Esophagus squamous epithelium (tissue), 5 donors: Measurements from ENCODE around the gene OCA2. TPM values are rescaled to one million over a fixed set of nuclear protein-coding genes. Genes with fewer than 3 reads are reported as not detected.

Experiments
- DNase-seq: peaks from one replicate; lab custom pipeline; 2025; lab: John Stamatoyannopoulos, UW
- H3K27ac ChIP-seq, 4 donors: fragments of 200-600 bp; sonication (generic); one replicate each; pipeline ENCODE4 v1.5.1; 2016 to 2019; ENCODE audit warnings: mild to moderate bottlenecking in 1 of 4
- H3K27me3 ChIP-seq, 4 donors: fragments of 200-600 bp; sonication (generic); 1 replicate in 3 of 4; 2 replicates in 1 of 4; pipeline versions ENCODE4 v1.5.1 to v1.6.0; 2017 to 2021; ENCODE audit warnings: antibody characterized with exemption in 1 of 4
- H3K36me3 ChIP-seq, 3 donors: fragments of 200-600 bp; sonication (generic); one replicate each; pipeline ENCODE4 v1.5.1; 2016 to 2019
- H3K4me1 ChIP-seq, 3 donors: fragments of 200-600 bp; sonication (generic); one replicate each; pipeline ENCODE4 v1.5.1; 2017 to 2019
- H3K4me3 ChIP-seq, 4 donors: fragments of 200-600 bp; sonication (generic); 1 replicate in 3 of 4; 2 replicates in 1 of 4; pipeline ENCODE4 v1.5.1; 2016 to 2019; ENCODE audit warnings: mild to moderate bottlenecking in 2 of 4, moderate library complexity in 1 of 4
- H3K9me3 ChIP-seq, 3 donors: fragments of 200-600 bp; sonication (generic); one replicate each; pipeline ENCODE4 v1.5.1; 2016 to 2019
- CTCF ChIP-seq, 6 experiments: fragments of 450-650 bp in 4 of 6; fragments of 200-600 bp in 2 of 6; sonication (generic) in 2 of 6; IDR thresholded peaks; one replicate each; pipeline ENCODE4 v1.5.1; 2016 to 2019; ENCODE audit warnings: antibody characterized with exemption in 6 of 6, mild to moderate bottlenecking in 4 of 6, moderate library complexity in 4 of 6
- POLR2A ChIP-seq, 4 donors: fragments of 450-650 bp; IDR thresholded peaks; one replicate each; pipeline ENCODE4 v1.6.1; 2017; ENCODE audit warnings: antibody characterized with exemption in 4 of 4, mild to moderate bottlenecking in 4 of 4, moderate library complexity in 3 of 4
- WGBS, 2 donors: methylation state at CpG; one replicate each; pipeline ENCODE4 v1.1.5; 2018; 5-methylcytosine and 5-hydroxymethylcytosine counted together
- intact Hi-C: fragments of 100-400 bp; cut with DNase I; formaldehyde crosslinking; loops from one replicate; pipeline ENCODE4 v1.15.0; 2022
- total RNA-seq, 4 donors: library from RNA; depleted of rRNA; stranded (reverse); fragments of >200 nt; gene quantifications; one replicate each; pipeline ENCODE4 v1.1.0, GENCODE V29; 2016
- donor health status: DM: yes; HTN: yes; CAD: no.

The OCA2 gene
- total RNA-seq, 4 donors from 2014 or later, result 1.7 to 5.5 (median 4.6) TPM

- DNase-seq, result no peak
- WGBS, 2 donors, result 83 to 85% methylated on average over 24 of the region's 24 CpGs
- H3K27me3 ChIP-seq, result no peaks in the 10 kb centered on the region
- H3K4me1 ChIP-seq, result no peaks in the 10 kb centered on the region
- no peak overlapping the region for H3K27ac ChIP-seq
- intact Hi-C loops, result no loop called here
- H3K9me3 ChIP-seq, result no peaks in the 10 kb centered on the region
- TF ChIP-seq POLR2A (IDR thresholded peaks at IDR 0.05), result no peak
- no peak for TF ChIP-seq CTCF (IDR thresholded peaks at IDR 0.05)
- no peak overlapping the region for H3K4me3 ChIP-seq
- no peaks in the 10 kb centered on the region for H3K36me3 ChIP-seq
Measured at GRCh38 chr15:27970661-27971392, 128.3 kb downstream of the OCA2 start.

- no peak for TF ChIP-seq CTCF (IDR thresholded peaks at IDR 0.05)
- no peak for TF ChIP-seq POLR2A (IDR thresholded peaks at IDR 0.05)
- intact Hi-C loops, result no loop called here
- Histone ChIP-seq H3K9me3 (no peaks in the 10 kb centered on the region), H3K4me3 (no peak overlapping the region), H3K27me3 (no peaks in the 10 kb centered on the region), H3K36me3 (no peaks in the 10 kb centered on the region), H3K27ac (no peak overlapping the region), H3K4me1 (no peaks in the 10 kb centered on the region)
- DNase-seq, result no peak
- WGBS, 2 donors, result 77 to 82% methylated on average over 13 of the region's 13 CpGs
Measured at GRCh38 chr15:27967541-27967940, 131.6 kb downstream of the OCA2 start.

- Histone ChIP-seq H3K27ac (no peak overlapping the region), H3K27me3 (no peaks in the 10 kb centered on the region), H3K36me3 (no peaks in the 10 kb centered on the region), H3K4me3 (no peak overlapping the region), H3K4me1 (no peaks in the 10 kb centered on the region), H3K9me3 (no peaks in the 10 kb centered on the region)
- intact Hi-C loops, result no loop called here
- DNase-seq, result no peak
- WGBS, 2 donors, result 82 to 88% methylated on average over 6 of the region's 6 CpGs
- TF ChIP-seq CTCF (IDR thresholded peaks at IDR 0.05), result no peak
Measured at GRCh38 chr15:27965546-27965945, 133.6 kb downstream of the OCA2 start.

GRCh38 chr15:27961801-27962200, 137.3 kb downstream of the OCA2 start:
- TF ChIP-seq CTCF (IDR thresholded peaks at IDR 0.05) (no peak), POLR2A (IDR thresholded peaks at IDR 0.05) (no peak)
- DNase-seq, result no peak
- Histone ChIP-seq H3K27me3 (no peaks in the 10 kb centered on the region), H3K9me3 (no peaks in the 10 kb centered on the region), H3K4me3 (no peak overlapping the region), H3K27ac (no peak overlapping the region), H3K36me3 (no peaks in the 10 kb centered on the region), H3K4me1 (peaks cover 0 to under 1% (median 0%) of the 10 kb centered on the region in 3 donors)
- intact Hi-C loops, result no loop called here
- WGBS, 2 donors, result 79 to 93% methylated on average over 1 of the region's 1 CpG

GRCh38 chr15:27958911-27959578, 140.1 kb downstream of the OCA2 start:
- intact Hi-C loops, result no loop called here
- no peaks in the 10 kb centered on the region for H3K27me3 ChIP-seq
- H3K36me3 ChIP-seq, result no peaks in the 10 kb centered on the region
- TF ChIP-seq CTCF (IDR thresholded peaks at IDR 0.05), result no peak
- TF ChIP-seq POLR2A (IDR thresholded peaks at IDR 0.05), result no peak
- H3K27ac ChIP-seq, result no peak overlapping the region
- peaks cover 0 to 11% (median 0%) of the 10 kb centered on the region in 3 donors for H3K4me1 ChIP-seq
- no peak overlapping the region for H3K4me3 ChIP-seq
- no peaks in the 10 kb centered on the region for H3K9me3 ChIP-seq
- DNase-seq, result no peak
- WGBS, 2 donors, result 64 to 81% methylated on average over 10 of the region's 10 CpGs
